GM12891 (cell line): ENCODE measurements around the gene HNF1A.
"Not testable (repeated sequence)": the region's sequence is repeated elsewhere in the genome, so short reads cannot be mapped to it uniquely, and the experiment has no call there.

Experiments
- DNase-seq: peaks from one replicate; pipeline ENCODE4 v3.0.0; 2011; ENCODE audit warnings: low spot score; ENCODE audit not compliant: insufficient read length
- FAIRE-seq: peaks from 2 replicates; lab custom pipeline; 2011; peaks lifted over from hg19 to GRCh38; lab: Jason Lieb, UNC
- PAX5 ChIP-seq: IDR thresholded peaks from 2 replicates; pipeline ENCODE4 v1.6.1; 2011; ENCODE audit warnings: low read length, moderate library complexity, mild to moderate bottlenecking; ENCODE audit not compliant: insufficient read depth, severe bottlenecking
- POLR2A ChIP-seq: IDR thresholded peaks from 2 replicates; pipeline ENCODE4 v1.6.1; 2011; ENCODE audit warnings: low read depth, low read length, control low read depth
- POLR2AphosphoS5 ChIP-seq: IDR thresholded peaks from 2 replicates; pipeline ENCODE4 v1.6.1; 2011; ENCODE audit warnings: low read depth, low read length, control low read depth
- POU2F2 ChIP-seq: IDR thresholded peaks from 2 replicates; pipeline ENCODE4 v1.6.1; 2011; ENCODE audit warnings: low read depth, mild to moderate bottlenecking, control low read depth, low read length, moderate library complexity
- SPI1 ChIP-seq: IDR thresholded peaks from 2 replicates; pipeline ENCODE4 v1.6.1; 2011; ENCODE audit warnings: low read depth, low read length, control low read depth
- TAF1 ChIP-seq: IDR thresholded peaks from 2 replicates; pipeline ENCODE4 v1.6.1; 2011; ENCODE audit warnings: low read depth, low read length, control low read depth

Gene HNF1A

GRCh38 chr12:120939523-120939922 lies 38.8 kb upstream of the HNF1A start:
- DNase-seq, result no peak
- TF ChIP-seq SPI1 (0 out of 2 replicates have a peak, but pooled peaks have one; percentile 5), POLR2A (no peak)
- FAIRE-seq, result no peak

- no peak for TF ChIP-seq TAF1
- TF ChIP-seq SPI1, result no peak
- no peak for TF ChIP-seq POU2F2
- no peak for TF ChIP-seq POLR2AphosphoS5
- no peak for TF ChIP-seq POLR2A
- TF ChIP-seq PAX5, result no peak
- no peak for DNase-seq
- no peak for FAIRE-seq
Observed at GRCh38 chr12:120940006-120940405, 38.3 kb upstream of the HNF1A start.

- FAIRE-seq, result no peak
- TF ChIP-seq TAF1 (no peak), PAX5 (no peak), POU2F2 (no peak), POLR2AphosphoS5 (no peak), POLR2A (no peak), SPI1 (no peak)
Observed at GRCh38 chr12:120940799-120941198, 37.5 kb upstream of the HNF1A start.

GRCh38 chr12:120941412-120941811 lies 36.9 kb upstream of the HNF1A start:
- TF ChIP-seq POU2F2 (no peak), SPI1 (no peak), PAX5 (no peak), POLR2AphosphoS5 (no peak), TAF1 (no peak), POLR2A (no peak)
- FAIRE-seq (no peak), DNase-seq (no peak)

More at GRCh38 chr12:120940799-120941198, 37.5 kb upstream of the HNF1A start:
- no peak for DNase-seq

- TF ChIP-seq POLR2A (no peak), SPI1 (no peak), TAF1 (no peak), POU2F2 (no peak), POLR2AphosphoS5 (no peak), PAX5 (no peak)
- no peak for DNase-seq
- FAIRE-seq, result no peak
Observed at GRCh38 chr12:120941846-120942405, 36.4 kb upstream of the HNF1A start.

GRCh38 chr12:120943482-120943881 lies 34.9 kb upstream of the HNF1A start:
- TF ChIP-seq PAX5 (no peak), POU2F2 (no peak), POLR2AphosphoS5 (no peak), SPI1 (no peak), POLR2A (no peak), TAF1 (no peak)
- DNase-seq (no peak), FAIRE-seq (no peak)

- DNase-seq (peak; percentile 44), FAIRE-seq (no peak)
- TF ChIP-seq POU2F2, result no peak
- no peak for TF ChIP-seq TAF1
- no peak for TF ChIP-seq POLR2A
- no peak for TF ChIP-seq POLR2AphosphoS5
- no peak for TF ChIP-seq PAX5
- peak; percentile 40; the same call in 1 of the 2 replicates for TF ChIP-seq SPI1
Observed at GRCh38 chr12:120944645-120945217, 33.6 kb upstream of the HNF1A start.

- FAIRE-seq, DNase-seq: not testable (repeated sequence)
Observed at GRCh38 chr12:120945516-120945915, 32.8 kb upstream of the HNF1A start.

GRCh38 chr12:120950260-120950799 lies 28.0 kb upstream of the HNF1A start:
- not testable (repeated sequence) for FAIRE-seq, DNase-seq

GRCh38 chr12:120950807-120951206 lies 27.5 kb upstream of the HNF1A start:
- FAIRE-seq (no peak), DNase-seq (no peak)
- TF ChIP-seq POLR2AphosphoS5, result no peak
- TF ChIP-seq TAF1, result no peak
- TF ChIP-seq POU2F2, result no peak
- TF ChIP-seq PAX5, result no peak
- no peak for TF ChIP-seq SPI1
- no peak for TF ChIP-seq POLR2A
